COLO668 (cell line): ENCODE results near the gene TXN2.
A peak's percentile ranks its signal among the peaks of the same experiment; 100 is the strongest.
"Not testable (repeated sequence)": the region's sequence is repeated elsewhere in the genome, so short reads cannot be mapped to it uniquely, and the experiment has no call there.

Experiments
- DNase-seq: peaks from one replicate; lab custom pipeline; 2025; ENCODE audit not compliant: unreplicated experiment; lab: John Stamatoyannopoulos, UW

Gene TXN2

GRCh38 chr22:36432592-36433317 lies 48.7 kb downstream of the TXN2 start:
- DNase-seq, result peak; percentile 57

GRCh38 chr22:36431977-36432376 lies 49.5 kb downstream of the TXN2 start:
- DNase-seq, result no peak

GRCh38 chr22:36430863-36431262 lies 50.6 kb downstream of the TXN2 start:
- peak; percentile 25 for DNase-seq

- not testable (repeated sequence) for DNase-seq
These were observed 53.5 kb downstream of the TXN2 start for GRCh38 chr22:36427952-36428351.

GRCh38 chr22:36425977-36426523 lies 55.4 kb downstream of the TXN2 start:
- DNase-seq, result peak; percentile 11

- no peak for DNase-seq
These were observed 56.4 kb downstream of the TXN2 start for GRCh38 chr22:36424901-36425579.

- DNase-seq, result not testable (repeated sequence)
These were observed 57.0 kb downstream of the TXN2 start for GRCh38 chr22:36424466-36424865.

GRCh38 chr22:36423461-36424404 lies 57.7 kb downstream of the TXN2 start:
- no peak for DNase-seq

- no peak for DNase-seq
These were observed 59.0 kb downstream of the TXN2 start for GRCh38 chr22:36422287-36423014.

GRCh38 chr22:36419912-36420882 lies 61.2 kb downstream of the TXN2 start:
- DNase-seq, result no peak

GRCh38 chr22:36419177-36419911 lies 62.1 kb downstream of the TXN2 start:
- DNase-seq, result peak; percentile 16

GRCh38 chr22:36417281-36417686 lies 64.2 kb downstream of the TXN2 start:
- DNase-seq, result no peak
